Common myeloid progenitor, CD34-positive (primary cell): ENCODE data around the gene SEC14L2.

Experiments used
- CTCF ChIA-PET: fragments of 350-600 bp; sonication (Branson Sonifier 250); formaldehyde crosslinking; loops from one replicate; lab custom pipeline; 2021; ENCODE audit warnings: antibody characterized with exemption; lab: Charles Lee
- POLR2A ChIA-PET: fragments of 350-600 bp; sonication (Branson Sonifier 250); formaldehyde crosslinking; loops from one replicate; lab custom pipeline; 2021; ENCODE audit warnings: antibody characterized with exemption; lab: Charles Lee
- DNase-seq, 3 donors: peaks; one replicate each; pipeline versions ENCODE4 v3.0.0 to v3.0.0-alpha.2; 2013
- H3K27ac ChIP-seq, 2 experiments: 1 replicate in 1 of 2; 2 replicates in 1 of 2; pipeline ENCODE4 v1.7.0; 2013; ENCODE audit warnings: inconsistent platforms in 2 of 2, low read length in 2 of 2, mild to moderate bottlenecking in 2 of 2, low read depth in 1 of 2, moderate library complexity in 1 of 2; ENCODE audit not compliant: severe bottlenecking in 2 of 2, insufficient read depth in 1 of 2, poor library complexity in 1 of 2
- H3K27me3 ChIP-seq, 5 experiments: replicated peaks in 2 of 5; 1 replicate in 3 of 5; 2 replicates in 2 of 5; pipeline versions ENCODE4 v1.6.1 to v1.7.0; 2013; ENCODE audit warnings: low read length in 4 of 5, mild to moderate bottlenecking in 2 of 5, moderate library complexity in 2 of 5, inconsistent platforms in 1 of 5; ENCODE audit not compliant: insufficient read depth in 5 of 5, control insufficient read depth in 4 of 5
- H3K36me3 ChIP-seq, 4 experiments: 1 replicate in 2 of 4; 2 replicates in 2 of 4; pipeline versions ENCODE4 v1.6.1 to v1.7.0; 2013; ENCODE audit warnings: low read length in 3 of 4, control low read depth in 1 of 4, mild to moderate bottlenecking in 1 of 4; ENCODE audit not compliant: control insufficient read depth in 4 of 4, insufficient read depth in 4 of 4
- H3K4me1 ChIP-seq, 4 experiments: 1 replicate in 3 of 4; 2 replicates in 1 of 4; pipeline versions ENCODE4 v1.6.1 to v1.7.1; 2013; ENCODE audit warnings: low read length in 3 of 4, mild to moderate bottlenecking in 3 of 4, control low read depth in 1 of 4, inconsistent platforms in 1 of 4, moderate library complexity in 1 of 4; ENCODE audit not compliant: control insufficient read depth in 4 of 4, insufficient read depth in 4 of 4; ENCODE audit errors: control extremely low read depth in 1 of 4
- H3K4me3 ChIP-seq, 7 experiments: 1 replicate in 4 of 7; 2 replicates in 3 of 7; pipeline versions ENCODE4 v1.5.1 to v1.7.0; 2013; ENCODE audit warnings: mild to moderate bottlenecking in 7 of 7, low read length in 6 of 7, moderate library complexity in 6 of 7, inconsistent platforms in 2 of 7, low read depth in 2 of 7, control low read depth in 1 of 7; ENCODE audit not compliant: insufficient read depth in 4 of 7, control insufficient read depth in 1 of 7; ENCODE audit errors: extremely low read depth in 1 of 7
- H3K9me3 ChIP-seq, 5 experiments: 1 replicate in 4 of 5; 2 replicates in 1 of 5; pipeline versions ENCODE4 v1.6.1 to v1.7.1; 2013; ENCODE audit warnings: low read length in 4 of 5, mild to moderate bottlenecking in 2 of 5, inconsistent platforms in 1 of 5, low read depth in 1 of 5, moderate library complexity in 1 of 5; ENCODE audit not compliant: control insufficient read depth in 4 of 5, insufficient read depth in 2 of 5; ENCODE audit errors: control extremely low read depth in 1 of 5
- WGBS: methylation state at CpG from one replicate; pipeline ENCODE4 v1.1.5; 2013; ENCODE audit not compliant: insufficient coverage; 5-methylcytosine and 5-hydroxymethylcytosine counted together

The SEC14L2 gene

DNA sequence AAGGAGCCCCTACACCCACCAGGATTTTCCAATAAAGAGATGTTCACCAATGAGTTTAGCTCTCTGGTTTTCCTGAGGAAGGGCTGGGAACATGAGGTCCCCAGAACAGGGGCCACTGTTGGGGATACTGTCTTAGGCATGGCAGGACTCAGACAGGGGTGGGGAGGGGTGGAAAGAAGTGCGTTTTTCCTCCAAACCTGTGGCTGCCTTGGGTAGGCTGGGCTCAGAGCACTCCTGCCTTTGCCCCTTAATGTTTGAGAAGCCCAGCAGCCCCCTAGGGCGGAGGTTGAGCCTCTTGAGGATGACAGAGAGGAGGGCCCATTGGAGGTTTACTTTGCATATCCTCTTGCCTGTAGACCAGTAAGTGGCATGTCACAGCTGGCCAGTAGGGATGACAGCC lies 39.4 kb downstream of the SEC14L2 start:
- ChIA-PET CTCF (interaction anchor here (1.0 to 2.9 kb wide), 2 partner anchors 8 kb away, joined by 4 to 14 read pairs; no protein-coding TSS in a partner anchor), POLR2A (interaction anchor here (0.7 kb wide), 1 partner anchor 350 kb away, joined by 4 read pairs; no protein-coding TSS in a partner anchor)
- Histone ChIP-seq H3K9me3 (no peaks in the 10 kb centered on the region), H3K36me3 (no peaks in the 10 kb centered on the region), H3K4me3 (no peak overlapping the region), H3K27ac (no peak overlapping the region), H3K4me1 (peaks cover 0 to 12% (median 10%) of the 10 kb centered on the region in 4 experiments), H3K27me3 (peaks cover 0 to 7% (median 2%) of the 10 kb centered on the region in 5 experiments)
- no peak for DNase-seq
- WGBS = 100% methylated on average over 2 of the region's 2 CpGs

- ChIA-PET CTCF (interaction anchor here (1.2 to 2.9 kb wide), 3 partner anchors 11 to 27 kb away, joined by 3 to 14 read pairs (median 10); partner anchors contain the start of gene MTFP1), POLR2A (no interaction called here)
- 88% methylated on average over 2 of the region's 3 CpGs for WGBS
- H3K27me3 ChIP-seq = peaks cover 0 to 7% (median 4%) of the 10 kb centered on the region in 5 experiments
- no peak overlapping the region for H3K4me3 ChIP-seq
- H3K9me3 ChIP-seq = no peaks in the 10 kb centered on the region
- H3K27ac ChIP-seq = no peak overlapping the region
- H3K4me1 ChIP-seq = peaks cover 0 to 18% (median 14%) of the 10 kb centered on the region in 4 experiments
- H3K36me3 ChIP-seq = no peaks in the 10 kb centered on the region
- DNase-seq = no peak
Measured at GRCh38 chr22:30438559-30438958, 41.7 kb downstream of the SEC14L2 start.

- Histone ChIP-seq H3K9me3 (no peaks in the 10 kb centered on the region), H3K27ac (no peak overlapping the region), H3K4me1 (peaks cover 0 to 18% (median 14%) of the 10 kb centered on the region in 4 experiments), H3K36me3 (no peaks in the 10 kb centered on the region), H3K27me3 (peaks cover 0 to 7% (median 4%) of the 10 kb centered on the region in 5 experiments), H3K4me3 (no peak overlapping the region)
- no peak for DNase-seq
- CTCF ChIA-PET = interaction anchor here (1.3 kb wide), 1 partner anchor 16 kb away, joined by 3 read pairs; no protein-coding TSS in a partner anchor
- 87% methylated on average over 4 of the region's 4 CpGs for WGBS
- POLR2A ChIA-PET = no interaction called here
Measured at GRCh38 chr22:30439226-30439625, 42.4 kb downstream of the SEC14L2 start.

DNA sequence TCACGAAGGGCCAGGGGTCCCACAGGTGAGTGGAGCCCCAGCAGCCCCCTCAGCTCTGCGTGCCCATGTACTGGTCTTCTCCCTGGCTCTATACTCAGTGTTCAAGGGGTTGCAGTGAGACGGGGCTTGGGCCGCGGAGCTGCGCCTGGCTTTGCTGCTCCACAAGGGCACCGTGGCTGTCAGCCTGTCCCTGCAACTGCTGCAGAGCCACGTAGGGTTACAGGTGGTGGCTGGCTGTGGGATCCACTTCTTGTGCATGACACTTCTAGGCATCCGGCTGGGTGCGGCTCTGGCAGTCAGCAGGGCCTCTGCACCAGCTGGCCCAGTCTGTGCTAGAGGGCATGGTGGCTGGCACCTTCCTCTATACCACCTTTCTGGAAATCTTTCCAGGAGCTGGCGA lies 43.0 kb downstream of the SEC14L2 start:
- peaks cover 0 to 7% (median 4%) of the 10 kb centered on the region in 5 experiments for H3K27me3 ChIP-seq
- no peak for DNase-seq
- no peak overlapping the region for H3K4me3 ChIP-seq
- WGBS = over 99% methylated on average over 8 of the region's 11 CpGs
- no peaks in the 10 kb centered on the region for H3K36me3 ChIP-seq
- peaks cover 0 to 18% (median 14%) of the 10 kb centered on the region in 4 experiments for H3K4me1 ChIP-seq
- no peak overlapping the region for H3K27ac ChIP-seq
- CTCF ChIA-PET = interaction anchor here (1.3 kb wide), 1 partner anchor 16 kb away, joined by 3 read pairs; no protein-coding TSS in a partner anchor
- POLR2A ChIA-PET = no interaction called here
- no peaks in the 10 kb centered on the region for H3K9me3 ChIP-seq

- no peak for DNase-seq
- peaks cover 0 to 9% (median 4%) of the 10 kb centered on the region in 4 experiments for H3K4me1 ChIP-seq
- no peak overlapping the region for H3K27ac ChIP-seq
- POLR2A ChIA-PET = no interaction called here
- peaks cover 0 to 9% (median 5%) of the 10 kb centered on the region in 5 experiments for H3K27me3 ChIP-seq
- no peaks in the 10 kb centered on the region for H3K9me3 ChIP-seq
- CTCF ChIA-PET = interaction anchor here (0.6 to 1.4 kb wide), 2 partner anchors 18 to 247 kb away, joined by 3 to 4 read pairs; no protein-coding TSS in a partner anchor
- H3K36me3 ChIP-seq = no peaks in the 10 kb centered on the region
- WGBS = 87% methylated on average over 6 of the region's 9 CpGs
- H3K4me3 ChIP-seq = no peak overlapping the region
Measured at GRCh38 chr22:30441088-30441487, 44.3 kb downstream of the SEC14L2 start.

DNA sequence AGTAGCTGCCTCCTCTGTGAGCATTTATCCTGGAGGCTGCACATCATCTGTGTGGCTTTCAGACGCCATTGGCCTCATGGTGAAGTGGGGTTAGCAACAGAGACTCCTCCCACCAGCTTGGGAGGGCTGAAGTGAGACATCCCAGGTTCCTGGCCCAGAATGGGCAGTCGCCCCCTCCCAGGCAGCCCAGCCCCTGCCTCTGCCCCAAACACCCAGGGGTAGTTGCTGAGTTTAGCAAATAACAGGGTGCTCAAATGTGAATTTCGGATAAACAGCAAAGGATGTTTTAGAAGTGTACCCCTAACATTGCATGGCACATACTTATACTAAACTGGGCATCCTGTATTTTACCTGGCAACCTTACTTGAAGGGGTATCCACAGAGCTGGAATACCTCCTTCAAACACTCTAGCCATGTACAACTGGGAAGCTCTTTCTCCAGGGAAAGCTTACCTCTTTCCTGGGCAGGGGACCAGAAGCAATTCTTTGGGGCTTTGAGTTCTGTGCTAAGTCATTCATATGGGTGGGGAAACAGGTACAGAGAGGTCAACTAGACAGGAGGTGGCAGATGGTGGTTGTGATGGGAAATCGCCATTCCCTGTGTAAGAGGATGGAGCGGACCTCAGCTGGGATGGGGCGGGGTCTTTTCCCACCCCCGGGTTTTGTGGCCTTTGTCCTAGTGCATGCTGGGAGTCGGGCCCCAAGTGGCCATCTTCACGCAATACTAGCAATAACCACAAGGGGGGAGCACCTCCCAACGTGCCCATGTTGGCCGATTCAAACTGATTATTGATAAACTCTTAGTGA lies 48.0 kb downstream of the SEC14L2 start:
- ChIA-PET POLR2A (interaction anchor here (0.6 kb wide), 1 partner anchor 43 kb away, joined by 3 read pairs; no protein-coding TSS in a partner anchor), CTCF (interaction anchor here (0.7 to 3.3 kb wide), 18 partner anchors 9 to 310 kb away, joined by 3 to 23 read pairs (median 4); partner anchors contain the start of gene SEC14L3)
- DNase-seq = peak; percentile 59 to 66 (median 62)
- no peaks in the 10 kb centered on the region for H3K36me3 ChIP-seq
- peaks cover 0 to 13% (median 4%) of the 10 kb centered on the region in 5 experiments for H3K27me3 ChIP-seq
- WGBS = 30% methylated on average over 8 of the region's 11 CpGs
- H3K9me3 ChIP-seq = no peaks in the 10 kb centered on the region
- H3K27ac ChIP-seq = no peak overlapping the region
- H3K4me3 ChIP-seq = no peak overlapping the region
- H3K4me1 ChIP-seq = peaks cover 0 to 9% (median 4%) of the 10 kb centered on the region in 4 experiments
